Fibroblast of pulmonary artery (primary cell): ENCODE measurements around the gene HSD11B1L.

Experiments
- DNase-seq: peaks from one replicate; pipeline ENCODE4 v3.0.0-alpha.2; 2010; ENCODE audit warnings: low read depth
- H3K4me3 ChIP-seq: replicated peaks from 2 replicates; pipeline ENCODE4 v1.5.1; 2011; ENCODE audit warnings: low read depth, mild to moderate bottlenecking, control low read depth, low read length, moderate library complexity
- TF ChIP-seq, protein P1 (sequence below): IDR thresholded peaks from 2 replicates; pipeline ENCODE4 v1.5.1; 2011; ENCODE audit warnings: mild to moderate bottlenecking, control low read depth, low read length, inconsistent platforms; ENCODE audit errors: missing control alignments

HSD11B1L gene

GRCh38 chr19:5713228-5713627 is 32.4 kb downstream of the HSD11B1L start:
- DNase-seq, result no peak
- no peak overlapping the region for H3K4me3 ChIP-seq
- TF ChIP-seq, protein P1, sequence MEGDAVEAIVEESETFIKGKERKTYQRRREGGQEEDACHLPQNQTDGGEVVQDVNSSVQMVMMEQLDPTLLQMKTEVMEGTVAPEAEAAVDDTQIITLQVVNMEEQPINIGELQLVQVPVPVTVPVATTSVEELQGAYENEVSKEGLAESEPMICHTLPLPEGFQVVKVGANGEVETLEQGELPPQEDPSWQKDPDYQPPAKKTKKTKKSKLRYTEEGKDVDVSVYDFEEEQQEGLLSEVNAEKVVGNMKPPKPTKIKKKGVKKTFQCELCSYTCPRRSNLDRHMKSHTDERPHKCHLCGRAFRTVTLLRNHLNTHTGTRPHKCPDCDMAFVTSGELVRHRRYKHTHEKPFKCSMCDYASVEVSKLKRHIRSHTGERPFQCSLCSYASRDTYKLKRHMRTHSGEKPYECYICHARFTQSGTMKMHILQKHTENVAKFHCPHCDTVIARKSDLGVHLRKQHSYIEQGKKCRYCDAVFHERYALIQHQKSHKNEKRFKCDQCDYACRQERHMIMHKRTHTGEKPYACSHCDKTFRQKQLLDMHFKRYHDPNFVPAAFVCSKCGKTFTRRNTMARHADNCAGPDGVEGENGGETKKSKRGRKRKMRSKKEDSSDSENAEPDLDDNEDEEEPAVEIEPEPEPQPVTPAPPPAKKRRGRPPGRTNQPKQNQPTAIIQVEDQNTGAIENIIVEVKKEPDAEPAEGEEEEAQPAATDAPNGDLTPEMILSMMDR, result no peak

DNA sequence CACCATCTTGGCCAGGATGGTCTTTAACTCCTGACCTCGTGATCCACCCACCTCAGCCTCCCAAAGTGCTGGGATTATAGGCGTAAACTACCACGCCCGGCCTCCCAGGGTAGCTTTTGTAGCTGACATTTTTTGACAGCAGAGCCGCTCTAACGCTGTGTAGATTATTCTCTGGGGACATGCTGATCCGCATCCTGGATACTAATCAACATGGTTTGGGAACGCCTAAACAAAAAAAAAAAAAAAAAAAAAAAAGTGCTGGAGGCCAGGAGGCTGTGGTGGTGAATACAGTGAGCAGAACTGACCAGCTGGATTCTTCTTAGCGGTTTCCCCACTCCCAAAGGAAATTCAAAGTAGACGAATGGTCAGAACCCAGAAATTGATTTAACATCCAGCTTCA is 34.0 kb downstream of the HSD11B1L start:
- no peak for DNase-seq
- TF ChIP-seq, protein P1, result no peak
- H3K4me3 ChIP-seq, result no peak overlapping the region

GRCh38 chr19:5717215-5717935 is 36.5 kb downstream of the HSD11B1L start:
- DNase-seq, result no peak
- TF ChIP-seq, protein P1, result no peak
- no peak overlapping the region for H3K4me3 ChIP-seq

DNA sequence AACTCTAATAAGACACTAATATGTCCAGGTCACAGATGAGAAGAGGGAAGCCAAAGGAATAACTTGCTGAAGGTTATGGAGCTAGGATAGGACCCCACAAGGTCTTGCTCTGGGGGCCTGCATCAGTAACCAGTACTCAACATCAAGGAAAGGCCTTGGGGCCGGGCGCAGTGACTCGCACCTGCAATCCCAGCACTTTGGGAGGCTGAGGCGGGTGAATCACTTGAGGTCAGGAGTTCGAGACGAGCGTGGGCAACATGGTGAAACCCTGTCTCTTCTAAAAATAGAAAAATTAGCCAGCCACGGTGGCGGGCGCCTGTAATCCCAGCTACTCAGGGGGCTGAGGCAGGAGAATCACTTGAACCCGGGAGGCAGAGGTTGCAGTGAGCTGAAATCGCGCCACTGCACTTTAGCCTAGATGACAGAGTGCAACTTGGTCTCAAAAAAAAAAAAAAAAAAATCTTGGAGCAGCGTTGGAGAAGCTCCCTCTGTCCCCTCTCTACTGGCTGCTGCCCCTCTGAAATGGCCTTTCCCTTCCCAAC is 37.3 kb downstream of the HSD11B1L start:
- DNase-seq, result peak; percentile 28
- TF ChIP-seq, protein P1, result no peak

DNA sequence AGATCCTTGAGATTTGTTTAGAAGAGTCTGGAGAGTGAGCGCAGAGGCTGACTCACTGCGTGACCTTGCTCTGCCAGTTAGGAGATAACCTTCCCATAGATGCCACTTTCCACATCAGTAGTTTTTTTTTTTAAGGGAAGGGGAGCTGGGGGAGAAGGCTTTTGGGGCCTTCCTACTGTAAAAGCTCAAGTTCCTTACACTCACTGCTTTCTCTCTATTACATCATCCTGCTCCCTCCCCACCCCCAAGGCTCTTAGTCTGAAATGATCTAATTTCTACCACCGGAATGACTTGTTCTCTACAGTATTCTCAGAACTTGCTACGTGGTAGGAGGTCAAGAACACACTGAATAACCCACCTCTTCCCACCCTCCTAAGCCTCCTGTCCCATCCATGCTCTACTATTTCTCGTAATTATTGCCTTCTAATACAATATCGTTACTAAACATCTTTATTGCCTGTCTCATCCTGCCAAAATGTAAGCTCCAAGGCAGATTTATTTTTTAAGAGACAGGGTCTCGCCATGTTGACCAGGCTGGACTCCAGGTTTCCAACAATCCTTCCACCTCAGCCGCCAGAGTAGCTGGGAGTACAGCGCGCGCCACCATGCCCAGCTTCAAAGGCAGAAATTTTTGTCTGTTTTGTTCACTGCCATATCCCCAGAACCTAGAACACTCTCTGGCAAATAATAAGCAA is 37.9 kb downstream of the HSD11B1L start:
- DNase-seq, result peak; percentile 79
- TF ChIP-seq, protein P1, result no peak
- peak overlapping the region; percentile 95 for H3K4me3 ChIP-seq

More for the DNA sequence above, 37.3 kb downstream of the HSD11B1L start:
- peak overlapping the region; percentile 95 for H3K4me3 ChIP-seq

- peak overlapping the region; percentile 95 for H3K4me3 ChIP-seq
- TF ChIP-seq, protein P1, result no peak
- DNase-seq, result no peak
Observed at GRCh38 chr19:5719274-5719960, 38.6 kb downstream of the HSD11B1L start.
